Fibroblast of mammary gland (primary cell): ENCODE data around the gene HIPK3.
"Not testable (repeated sequence)": the region's sequence is repeated elsewhere in the genome, so short reads cannot be mapped to it uniquely, and the experiment has no call there.

Source experiments
- DNase-seq: peaks from one replicate; pipeline ENCODE4 v3.0.0-alpha.2; 2010; ENCODE audit warnings: low read depth
- H3K4me3 ChIP-seq: 2 replicates; pipeline ENCODE4 v1.5.1; 2011; ENCODE audit warnings: low read depth, mild to moderate bottlenecking, low read length, moderate library complexity; ENCODE audit not compliant: control insufficient read depth
- CTCF ChIP-seq: conservative IDR thresholded peaks from 2 replicates; pipeline ENCODE4 v1.5.1; 2011; ENCODE audit warnings: low read depth, low read length, inconsistent platforms; ENCODE audit not compliant: control insufficient read depth, insufficient read depth

Gene HIPK3

DNA sequence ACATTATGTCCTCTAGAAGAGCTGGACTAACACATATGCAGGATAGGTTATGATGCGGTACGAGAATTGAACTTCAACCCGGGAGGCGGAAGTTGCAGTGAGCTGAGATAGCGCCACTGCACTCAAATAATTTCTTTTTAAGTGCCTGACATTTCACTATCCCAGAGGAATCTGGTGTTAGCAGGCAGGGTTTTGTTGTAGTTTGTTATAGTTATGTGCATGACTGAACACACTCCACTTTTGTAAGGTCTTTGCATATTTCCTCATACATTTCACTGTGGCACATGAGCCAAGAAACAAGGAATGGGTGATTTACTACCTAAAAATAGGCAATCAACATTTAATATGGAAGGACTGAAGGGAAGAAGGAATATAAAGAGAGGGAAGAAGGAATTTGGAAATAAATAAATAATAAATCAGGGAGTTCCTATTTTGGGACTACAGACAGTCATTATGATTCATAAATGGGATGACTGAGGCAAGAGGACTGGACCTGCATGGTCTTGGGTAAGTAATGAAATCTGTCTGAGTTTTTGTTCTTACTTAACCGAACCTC lies 8.7 kb upstream of the HIPK3 start:
- no peak for TF ChIP-seq CTCF
- peak; percentile 60 for DNase-seq
- no peak overlapping the region for H3K4me3 ChIP-seq

DNA sequence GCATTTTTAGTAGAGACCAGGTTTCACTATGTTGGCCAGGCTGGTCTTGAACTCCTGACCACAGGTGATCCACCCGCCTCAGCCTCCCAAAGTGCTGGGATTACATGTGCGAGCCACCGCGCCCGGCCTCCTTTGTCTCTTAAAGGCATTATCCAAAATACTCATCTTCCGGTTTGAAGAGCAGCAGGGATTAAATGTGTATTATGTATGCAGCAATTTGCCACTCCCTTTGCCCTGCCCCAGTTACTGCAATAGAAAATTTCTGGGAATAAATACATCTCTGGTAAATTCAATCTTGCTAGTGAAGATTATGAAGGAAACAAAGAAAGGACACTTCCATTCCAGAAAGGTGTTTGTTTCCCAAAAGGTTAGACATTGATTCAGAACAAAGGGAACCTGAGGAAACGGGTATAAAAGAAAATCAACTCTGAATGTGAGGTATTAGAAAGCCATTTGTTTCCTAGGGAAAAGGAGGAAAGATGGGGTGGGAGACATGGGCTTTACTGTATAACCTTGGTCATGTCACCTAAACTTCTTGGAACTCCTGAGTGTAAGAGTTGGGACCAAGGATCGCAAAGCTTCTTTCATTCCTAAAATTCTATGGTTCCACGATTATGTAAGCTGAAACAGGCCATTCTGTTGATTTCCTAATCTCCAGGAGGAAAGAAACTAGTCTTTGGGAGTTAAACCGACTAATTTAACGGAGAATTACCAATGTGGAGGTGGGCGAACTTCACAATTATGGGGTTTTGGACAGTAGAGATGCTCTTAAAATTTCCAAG lies 959 bp upstream of the HIPK3 start:
- H3K4me3 ChIP-seq: peak overlapping the region; percentile 67
- no peak for DNase-seq
- TF ChIP-seq CTCF: no peak

- peak overlapping the region; percentile 67 for H3K4me3 ChIP-seq
- no peak for DNase-seq
- no peak for TF ChIP-seq CTCF
Observed at GRCh38 chr11:33256813-33257159, 395 bp upstream of the HIPK3 start.

GRCh38 chr11:33257897-33258630 lies 883 bp downstream of the HIPK3 start:
- peak; percentile 3 for TF ChIP-seq CTCF

GRCh38 chr11:33258631-33259205 lies 1.5 kb downstream of the HIPK3 start:
- TF ChIP-seq CTCF: no peak
- peak overlapping the region; percentile 93 for H3K4me3 ChIP-seq
- DNase-seq: peak; percentile 72

More at GRCh38 chr11:33257897-33258630, 883 bp downstream of the HIPK3 start:
- H3K4me3 ChIP-seq: peak overlapping the region; percentile 93
- DNase-seq: peak; percentile 89

GRCh38 chr11:33259869-33260268 lies 2.7 kb downstream of the HIPK3 start:
- peak overlapping the region; percentile 93 for H3K4me3 ChIP-seq
- TF ChIP-seq CTCF: no peak
- no peak for DNase-seq

GRCh38 chr11:33261350-33261749 lies 4.2 kb downstream of the HIPK3 start:
- H3K4me3 ChIP-seq, DNase-seq: not testable (repeated sequence)
